ENCODE measurements around the gene ZNF583.

ZNF583 gene

DNA sequence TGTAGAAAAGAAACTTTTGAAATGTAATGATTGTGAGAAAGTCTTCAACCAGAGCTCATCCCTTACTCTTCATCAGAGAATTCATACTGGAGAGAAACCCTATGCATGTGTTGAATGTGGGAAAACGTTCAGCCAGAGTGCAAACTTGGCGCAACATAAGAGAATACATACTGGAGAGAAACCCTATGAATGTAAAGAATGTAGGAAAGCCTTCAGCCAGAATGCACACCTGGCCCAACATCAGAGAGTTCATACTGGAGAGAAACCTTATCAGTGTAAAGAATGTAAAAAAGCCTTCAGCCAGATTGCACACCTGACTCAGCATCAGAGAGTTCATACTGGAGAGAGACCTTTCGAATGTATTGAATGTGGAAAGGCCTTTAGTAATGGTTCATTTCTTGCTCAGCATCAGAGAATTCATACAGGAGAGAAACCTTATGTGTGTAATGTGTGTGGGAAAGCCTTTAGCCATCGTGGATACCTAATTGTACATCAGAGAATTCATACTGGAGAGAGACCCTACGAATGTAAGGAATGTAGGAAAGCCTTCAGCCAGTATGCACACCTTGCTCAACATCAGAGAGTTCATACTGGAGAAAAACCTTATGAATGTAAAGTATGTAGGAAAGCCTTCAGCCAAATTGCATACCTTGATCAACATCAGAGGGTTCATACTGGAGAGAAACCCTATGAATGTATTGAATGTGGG, 19.3 kb downstream of the ZNF583 start:
- Histone ChIP-seq H3K4me2 (ENCODE audit: low read length) (no peak overlapping the region), H3K27ac (ENCODE audit: low read depth, low read length) (no peak overlapping the region), H3K79me2 (ENCODE audit: control insufficient read depth, low read length) (no peaks in the 10 kb centered on the region), H3K9me3 (ENCODE audit: control insufficient read depth, insufficient read depth, low read length) (peaks cover 52% of the 10 kb centered on the region), H3F3A (ENCODE audit: control insufficient read depth, insufficient read depth) (no peaks in the 10 kb centered on the region), H3K4me3 (ENCODE audit: low read length) (no peak overlapping the region), H4K20me1 (ENCODE audit: control insufficient read depth, insufficient read depth, low read depth, low read length) (no peaks in the 10 kb centered on the region), H3K36me3 (ENCODE audit: control insufficient read depth, low read length) (no peaks in the 10 kb centered on the region), H3K4me1 (ENCODE audit: control insufficient read depth, low read length) (no peaks in the 10 kb centered on the region), H3K9me2 (replicated peaks; ENCODE audit: control insufficient read depth, low read length) (no peaks in the 10 kb centered on the region), H3K27me3 (ENCODE audit: control insufficient read depth, low read length) (no peaks in the 10 kb centered on the region)
- no peak for TF ChIP-seq EZH2phosphoT487 (IDR thresholded peaks at IDR 0.05; ENCODE audit: borderline replicate concordance, low read length)
- TF ChIP-seq, protein P1, sequence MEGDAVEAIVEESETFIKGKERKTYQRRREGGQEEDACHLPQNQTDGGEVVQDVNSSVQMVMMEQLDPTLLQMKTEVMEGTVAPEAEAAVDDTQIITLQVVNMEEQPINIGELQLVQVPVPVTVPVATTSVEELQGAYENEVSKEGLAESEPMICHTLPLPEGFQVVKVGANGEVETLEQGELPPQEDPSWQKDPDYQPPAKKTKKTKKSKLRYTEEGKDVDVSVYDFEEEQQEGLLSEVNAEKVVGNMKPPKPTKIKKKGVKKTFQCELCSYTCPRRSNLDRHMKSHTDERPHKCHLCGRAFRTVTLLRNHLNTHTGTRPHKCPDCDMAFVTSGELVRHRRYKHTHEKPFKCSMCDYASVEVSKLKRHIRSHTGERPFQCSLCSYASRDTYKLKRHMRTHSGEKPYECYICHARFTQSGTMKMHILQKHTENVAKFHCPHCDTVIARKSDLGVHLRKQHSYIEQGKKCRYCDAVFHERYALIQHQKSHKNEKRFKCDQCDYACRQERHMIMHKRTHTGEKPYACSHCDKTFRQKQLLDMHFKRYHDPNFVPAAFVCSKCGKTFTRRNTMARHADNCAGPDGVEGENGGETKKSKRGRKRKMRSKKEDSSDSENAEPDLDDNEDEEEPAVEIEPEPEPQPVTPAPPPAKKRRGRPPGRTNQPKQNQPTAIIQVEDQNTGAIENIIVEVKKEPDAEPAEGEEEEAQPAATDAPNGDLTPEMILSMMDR (IDR thresholded peaks at IDR 0.05; ENCODE audit: low read depth, low read length, poor library complexity, severe bottlenecking) = no peak

DNA sequence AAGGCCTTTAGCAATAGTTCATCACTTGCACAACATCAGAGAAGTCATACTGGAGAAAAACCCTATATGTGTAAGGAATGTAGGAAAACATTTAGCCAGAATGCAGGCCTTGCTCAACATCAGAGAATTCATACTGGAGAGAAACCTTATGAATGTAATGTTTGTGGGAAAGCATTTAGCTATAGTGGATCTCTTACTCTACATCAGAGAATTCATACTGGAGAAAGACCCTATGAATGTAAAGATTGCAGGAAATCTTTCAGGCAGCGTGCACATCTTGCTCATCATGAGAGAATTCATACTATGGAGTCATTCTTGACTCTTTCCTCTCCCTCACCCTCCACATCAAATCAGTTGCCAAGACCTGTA, 19.8 kb downstream of the ZNF583 start:
- no peak for TF ChIP-seq EZH2phosphoT487 (IDR thresholded peaks at IDR 0.05; ENCODE audit: borderline replicate concordance, low read length)
- TF ChIP-seq, protein P1 (IDR thresholded peaks at IDR 0.05; ENCODE audit: low read depth, low read length, poor library complexity, severe bottlenecking) = no peak
- no peaks in the 10 kb centered on the region for H3K36me3 ChIP-seq (ENCODE audit: control insufficient read depth, low read length)
- peaks cover 47% of the 10 kb centered on the region for H3K9me3 ChIP-seq (ENCODE audit: control insufficient read depth, insufficient read depth, low read length)

DNA sequence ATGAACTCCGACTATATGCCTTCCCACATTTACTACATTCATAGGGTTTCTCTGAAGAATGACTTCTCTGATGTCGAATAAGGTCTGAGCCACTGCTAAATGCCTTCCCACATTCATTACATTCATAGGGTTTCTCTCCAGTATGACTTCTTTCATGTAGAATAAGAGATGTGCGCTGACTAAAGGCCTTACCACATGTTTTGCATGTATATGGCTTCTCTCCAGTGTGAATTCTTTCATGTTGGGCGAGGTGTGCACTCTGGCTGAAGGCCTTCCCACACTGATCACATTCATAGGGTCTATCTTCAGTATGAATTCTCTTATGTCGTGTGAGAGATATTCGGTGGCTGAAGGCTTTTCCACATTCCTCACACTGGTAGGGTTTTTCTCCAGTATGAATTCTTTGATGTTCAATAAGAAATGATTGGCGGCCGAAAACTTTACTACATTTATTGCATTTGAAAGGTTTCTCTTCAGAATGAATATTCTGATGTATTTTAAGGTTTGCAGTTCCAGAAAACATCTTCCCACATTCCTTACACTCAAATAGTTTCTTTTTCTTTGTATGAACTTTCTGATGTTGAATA, 37.2 kb downstream of the ZNF583 start:
- no peak for TF ChIP-seq EZH2phosphoT487 (IDR thresholded peaks at IDR 0.05; ENCODE audit: borderline replicate concordance, low read length)
- TF ChIP-seq, protein P1 (IDR thresholded peaks at IDR 0.05; ENCODE audit: low read depth, low read length, poor library complexity, severe bottlenecking) = no peak
- peaks cover 35% of the 10 kb centered on the region for H3K9me3 ChIP-seq (ENCODE audit: control insufficient read depth, insufficient read depth, low read length)

More for the DNA sequence above, 19.8 kb downstream of the ZNF583 start:
- no peaks in the 10 kb centered on the region for H3F3A ChIP-seq (ENCODE audit: control insufficient read depth, insufficient read depth)
- no peak overlapping the region for H3K4me2 ChIP-seq (ENCODE audit: low read length)
- no peaks in the 10 kb centered on the region for H3K79me2 ChIP-seq (ENCODE audit: control insufficient read depth, low read length)
- no peaks in the 10 kb centered on the region for H3K9me2 ChIP-seq (replicated peaks; ENCODE audit: control insufficient read depth, low read length)
- H3K27me3 ChIP-seq (ENCODE audit: control insufficient read depth, low read length) = no peaks in the 10 kb centered on the region
- H4K20me1 ChIP-seq (ENCODE audit: control insufficient read depth, insufficient read depth, low read depth, low read length) = no peaks in the 10 kb centered on the region
- no peaks in the 10 kb centered on the region for H3K4me1 ChIP-seq (ENCODE audit: control insufficient read depth, low read length)
- H3K27ac ChIP-seq (ENCODE audit: low read depth, low read length) = no peak overlapping the region
- no peak overlapping the region for H3K4me3 ChIP-seq (ENCODE audit: low read length)

More for the DNA sequence above, 37.2 kb downstream of the ZNF583 start:
- no peaks in the 10 kb centered on the region for H3F3A ChIP-seq (ENCODE audit: control insufficient read depth, insufficient read depth)
- no peak overlapping the region for H3K4me2 ChIP-seq (ENCODE audit: low read length)
- no peak overlapping the region for H3K27ac ChIP-seq (ENCODE audit: low read depth, low read length)
- H3K79me2 ChIP-seq (ENCODE audit: control insufficient read depth, low read length) = no peaks in the 10 kb centered on the region
- H3K36me3 ChIP-seq (ENCODE audit: control insufficient read depth, low read length) = no peaks in the 10 kb centered on the region
- H3K9me2 ChIP-seq (replicated peaks; ENCODE audit: control insufficient read depth, low read length) = no peaks in the 10 kb centered on the region
- H3K27me3 ChIP-seq (ENCODE audit: control insufficient read depth, low read length) = no peaks in the 10 kb centered on the region
- H3K4me3 ChIP-seq (ENCODE audit: low read length) = no peak overlapping the region
- no peaks in the 10 kb centered on the region for H3K4me1 ChIP-seq (ENCODE audit: control insufficient read depth, low read length)
- no peaks in the 10 kb centered on the region for H4K20me1 ChIP-seq (ENCODE audit: control insufficient read depth, insufficient read depth, low read depth, low read length)
